ENCODE measurements around the gene UNC93A.
"Not testable (repeated sequence)": the region's sequence is repeated elsewhere in the genome, so short reads cannot be mapped to it uniquely, and the experiment has no call there.

UNC93A gene

GRCh38 chr6:167341038-167341583, 50.0 kb downstream of the UNC93A start:
- DNase-seq (ENCODE audit: low spot score), result no peak

- DNase-seq (ENCODE audit: low spot score), result no peak
These were observed 50.8 kb downstream of the UNC93A start for GRCh38 chr6:167341665-167342655.

- no peak for DNase-seq (ENCODE audit: low spot score)
These were observed 51.9 kb downstream of the UNC93A start for GRCh38 chr6:167342879-167343610.

GRCh38 chr6:167345348-167345747, 54.2 kb downstream of the UNC93A start:
- DNase-seq (ENCODE audit: low spot score), result no peak

- DNase-seq (ENCODE audit: low spot score), result no peak
These were observed 54.8 kb downstream of the UNC93A start for GRCh38 chr6:167345960-167346359.

GRCh38 chr6:167347226-167347625, 56.1 kb downstream of the UNC93A start:
- no peak for DNase-seq (ENCODE audit: low spot score)

GRCh38 chr6:167349631-167350274, 58.6 kb downstream of the UNC93A start:
- DNase-seq (ENCODE audit: low spot score), result no peak

- no peak for DNase-seq (ENCODE audit: low spot score)
These were observed 59.2 kb downstream of the UNC93A start for GRCh38 chr6:167350275-167350696.

GRCh38 chr6:167350731-167351655, 59.9 kb downstream of the UNC93A start:
- peak; percentile 37 for DNase-seq (ENCODE audit: low spot score)

- no peak for DNase-seq (ENCODE audit: low spot score)
These were observed 60.7 kb downstream of the UNC93A start for GRCh38 chr6:167351656-167352345.

GRCh38 chr6:167356874-167357273, 65.8 kb downstream of the UNC93A start:
- no peak for DNase-seq (ENCODE audit: low spot score)

- DNase-seq (ENCODE audit: low spot score), result not testable (repeated sequence)
These were observed 67.3 kb downstream of the UNC93A start for GRCh38 chr6:167358394-167358793.

- DNase-seq (ENCODE audit: low spot score), result not testable (repeated sequence)
These were observed 70.1 kb downstream of the UNC93A start for GRCh38 chr6:167361170-167361569.
